GM21360 (cell line): ENCODE measurements around the gene RILPL2.
"Not testable (repeated sequence)": the region's sequence is repeated elsewhere in the genome, so short reads cannot be mapped to it uniquely, and the experiment has no call there.

Experiments
- ATAC-seq: cut with Tn5 transposase; IDR thresholded peaks from one replicate; pipeline ENCODE4 v1.9.1; 2021; ENCODE audit warnings: mild to moderate bottlenecking, moderate library complexity; ENCODE audit not compliant: unreplicated experiment

Gene RILPL2

DNA sequence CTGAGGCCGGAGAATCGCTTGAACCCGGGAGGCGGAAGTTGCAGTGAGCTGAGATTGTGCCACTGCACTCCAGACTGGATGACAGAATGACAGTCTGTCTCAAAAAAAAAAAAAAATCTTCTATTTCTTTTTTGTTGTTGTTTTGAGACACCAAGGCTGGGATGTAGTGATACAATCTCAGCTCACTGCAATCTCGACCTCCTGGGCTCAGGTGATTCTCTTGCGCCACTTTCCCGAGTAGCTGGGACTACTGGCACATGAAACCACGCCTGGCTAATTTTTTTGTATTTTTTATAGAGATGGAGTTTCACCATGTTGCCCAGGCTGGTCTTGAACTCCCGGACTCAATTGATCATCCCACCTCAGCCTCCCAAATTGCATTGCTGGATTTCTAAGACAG lies 14.2 kb upstream of the RILPL2 start:
- ATAC-seq = no peak

DNA sequence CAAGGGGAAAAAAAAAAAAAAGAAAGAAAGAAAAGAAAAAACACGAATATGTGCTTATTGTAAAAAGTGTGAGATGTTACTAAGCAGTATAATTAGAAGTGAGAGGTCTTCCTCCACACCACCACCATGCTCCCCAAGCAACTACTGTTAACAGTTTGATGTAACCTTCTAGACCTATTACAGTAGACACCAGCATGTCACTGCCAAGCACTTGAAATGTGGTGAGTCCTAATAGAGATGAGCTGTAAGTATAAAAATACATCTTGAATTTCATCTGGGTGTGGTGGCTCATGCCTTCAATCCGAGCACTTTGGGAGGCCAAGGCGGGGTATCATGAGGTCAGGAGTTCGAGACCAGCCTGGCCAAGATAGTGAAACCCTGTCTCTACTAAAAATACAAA lies 13.4 kb upstream of the RILPL2 start:
- ATAC-seq = no peak

DNA sequence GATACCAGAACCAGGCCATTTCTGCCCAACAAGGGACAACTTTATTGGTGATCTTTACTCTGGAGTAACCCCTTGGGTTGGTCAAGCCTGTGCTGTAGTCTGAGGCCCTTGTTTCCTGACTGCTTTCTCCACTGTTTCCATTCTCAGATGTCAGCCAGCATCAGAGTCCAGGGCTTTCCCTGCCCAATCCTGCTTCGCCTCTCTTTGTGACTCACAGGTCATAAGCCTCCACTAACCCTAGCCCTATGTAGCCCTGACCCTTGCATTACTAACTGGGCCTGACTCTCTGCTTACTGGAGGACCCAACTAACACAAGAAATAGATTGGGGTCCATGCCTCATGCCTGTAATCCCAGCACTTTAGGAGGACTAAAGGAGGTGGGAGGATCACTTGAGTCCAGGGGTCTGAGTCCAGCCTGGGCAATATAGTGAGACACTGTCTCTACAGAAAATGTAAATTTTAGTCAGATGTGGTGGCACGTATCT lies 12.8 kb upstream of the RILPL2 start:
- ATAC-seq = no peak

DNA sequence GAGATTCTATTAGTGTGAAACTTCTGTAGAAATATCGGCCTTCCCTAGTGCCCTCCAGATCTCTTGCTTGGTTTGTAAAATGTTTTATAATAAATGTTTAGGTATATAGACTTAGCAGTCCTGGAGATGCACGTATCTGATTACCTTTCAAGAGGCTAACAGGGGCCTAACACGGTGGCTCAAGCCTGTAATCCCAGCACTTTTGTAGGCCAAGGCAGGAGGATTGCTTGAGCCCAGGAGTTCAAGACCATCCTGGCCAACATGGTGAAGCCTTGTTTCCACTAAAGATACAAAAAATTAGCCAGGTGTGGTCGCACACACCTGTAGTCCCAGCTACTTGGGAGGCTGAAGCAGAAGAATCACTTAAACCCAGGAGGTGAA lies 9.8 kb upstream of the RILPL2 start:
- ATAC-seq = no peak

DNA sequence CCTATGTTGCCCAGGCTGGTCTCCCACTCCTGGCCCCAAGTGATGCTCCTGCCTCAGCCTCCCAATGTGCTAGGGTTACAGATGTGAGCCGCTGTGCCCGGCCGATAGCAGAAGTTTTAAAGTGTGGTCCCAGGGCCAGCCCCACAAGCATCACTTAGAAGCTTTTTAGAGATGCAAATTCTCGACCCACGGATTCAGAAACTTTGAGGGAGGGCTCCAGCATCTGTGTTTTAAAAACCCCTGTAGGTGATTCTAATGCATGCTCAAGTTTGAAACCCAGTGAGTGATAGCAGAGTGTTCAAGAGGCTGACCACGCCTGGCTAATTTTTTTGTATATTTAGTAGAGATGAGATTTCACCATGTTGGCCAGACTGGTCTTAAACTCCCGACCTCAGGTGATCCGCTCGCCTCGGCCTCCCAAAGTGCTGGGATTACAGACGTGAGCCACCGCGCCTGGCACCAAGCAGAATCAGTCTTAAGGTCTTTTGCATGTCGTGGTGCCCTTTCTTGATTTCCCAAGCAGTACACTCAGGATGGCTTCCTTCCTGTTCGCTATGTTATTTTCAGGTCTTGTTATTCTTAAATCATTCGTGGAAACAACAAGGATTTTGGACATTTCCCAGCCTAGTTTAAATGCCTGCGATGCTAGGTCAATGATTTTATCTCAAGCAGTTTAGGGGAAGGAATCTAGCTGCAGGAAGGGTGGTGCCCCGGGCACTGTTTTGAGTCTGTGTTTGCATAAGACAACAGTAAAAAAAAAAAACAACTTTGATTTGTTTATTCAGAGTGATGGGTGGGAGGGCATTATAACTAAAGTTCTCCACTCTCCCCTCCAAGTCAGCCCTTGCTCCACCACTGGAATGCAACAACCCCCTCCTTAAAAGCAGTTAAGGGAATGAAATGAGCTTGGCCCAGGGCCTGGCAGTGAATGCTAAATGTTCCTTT lies 9.2 kb upstream of the RILPL2 start:
- ATAC-seq = no peak

DNA sequence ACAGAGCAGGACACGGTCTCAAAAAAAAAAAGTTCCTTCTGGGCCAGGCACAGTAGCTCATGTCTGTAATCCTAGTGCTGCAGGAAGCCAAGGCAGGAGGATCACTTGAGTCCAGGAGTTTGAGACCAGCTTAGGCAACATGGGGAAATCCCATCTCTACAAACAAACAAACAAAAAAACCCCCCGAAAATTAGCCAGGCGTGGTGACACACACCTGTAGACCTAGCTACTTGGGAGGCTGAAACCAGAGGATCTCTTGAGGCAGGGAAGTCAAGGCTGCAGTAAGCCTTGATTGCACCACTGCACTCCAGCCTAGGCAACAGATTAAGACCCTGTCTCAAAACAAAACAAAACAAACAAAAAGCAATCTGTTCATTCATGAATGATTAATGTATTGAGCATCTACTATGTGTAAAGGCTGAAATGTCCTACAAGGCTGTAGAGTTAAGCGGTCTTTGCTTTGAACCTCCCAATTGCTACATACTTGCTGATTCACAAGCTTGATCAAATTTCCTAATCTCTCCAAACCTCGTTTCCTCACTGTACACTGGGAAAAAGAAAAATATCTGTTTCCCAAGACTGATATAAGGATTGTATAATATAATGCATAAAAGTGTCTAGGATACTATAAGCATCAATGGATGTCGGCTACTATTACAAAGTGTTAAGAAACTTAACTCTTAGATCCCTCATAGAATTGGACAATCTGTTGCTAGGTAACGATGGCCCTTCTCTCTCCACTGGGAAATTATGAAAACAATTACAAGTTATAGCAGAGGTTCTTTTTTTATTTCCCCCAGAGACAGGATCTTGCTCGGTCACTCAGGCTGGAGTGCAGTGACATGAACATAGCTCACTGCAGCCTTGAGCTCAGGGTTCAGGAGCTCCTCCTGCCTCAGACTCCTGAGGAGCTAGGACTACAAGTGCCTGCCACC lies 7.9 kb upstream of the RILPL2 start:
- ATAC-seq = no peak

DNA sequence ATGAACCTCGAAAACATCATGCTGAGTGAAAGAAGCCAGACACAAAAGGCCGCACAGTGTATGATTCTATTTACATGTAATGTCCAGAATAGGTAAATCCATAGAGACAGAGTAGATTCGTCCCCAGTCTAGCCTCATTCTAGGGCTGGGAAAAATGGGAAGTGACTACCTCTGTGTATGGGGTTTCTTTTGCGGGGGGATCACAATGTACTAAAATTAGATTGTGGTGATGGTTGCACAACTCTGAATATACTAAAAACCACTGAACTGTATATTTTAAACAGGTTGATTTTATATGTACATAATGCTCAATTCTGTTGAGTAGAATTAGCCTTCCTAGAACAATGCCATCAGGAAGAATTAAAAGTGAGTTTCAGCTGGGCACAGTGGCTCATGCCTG lies 6.3 kb upstream of the RILPL2 start:
- no peak for ATAC-seq

DNA sequence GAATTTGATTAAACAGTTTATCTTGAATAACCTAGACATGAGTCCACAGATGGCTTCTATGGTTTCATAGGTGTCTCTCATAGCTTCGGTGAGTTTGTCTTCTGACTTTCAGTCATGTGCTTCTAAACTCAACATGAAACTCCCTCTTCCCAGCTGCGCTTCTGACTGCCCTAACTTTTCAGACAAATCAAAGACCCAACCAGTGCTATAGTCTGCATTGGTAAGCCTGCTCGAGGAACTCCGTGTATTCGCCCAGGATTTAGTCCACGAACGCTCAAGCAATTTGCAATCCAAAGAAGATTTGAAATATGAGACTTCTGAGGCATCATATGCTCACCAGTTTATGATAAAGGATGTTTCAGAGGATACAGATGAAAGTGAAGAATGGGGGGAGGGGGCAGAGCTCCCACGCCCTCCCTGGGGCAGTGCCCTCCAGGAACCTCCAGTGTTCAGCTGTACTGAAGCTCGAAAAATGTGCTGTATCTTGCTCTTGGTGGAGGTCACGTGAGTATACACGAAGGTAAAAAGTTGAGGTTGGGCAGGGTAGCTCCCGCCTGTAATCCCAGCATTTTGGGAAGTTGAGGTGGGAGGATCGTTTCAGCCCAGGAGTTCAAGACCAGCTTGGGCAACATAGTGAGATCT lies 5.2 kb upstream of the RILPL2 start:
- ATAC-seq = peak; percentile 56

DNA sequence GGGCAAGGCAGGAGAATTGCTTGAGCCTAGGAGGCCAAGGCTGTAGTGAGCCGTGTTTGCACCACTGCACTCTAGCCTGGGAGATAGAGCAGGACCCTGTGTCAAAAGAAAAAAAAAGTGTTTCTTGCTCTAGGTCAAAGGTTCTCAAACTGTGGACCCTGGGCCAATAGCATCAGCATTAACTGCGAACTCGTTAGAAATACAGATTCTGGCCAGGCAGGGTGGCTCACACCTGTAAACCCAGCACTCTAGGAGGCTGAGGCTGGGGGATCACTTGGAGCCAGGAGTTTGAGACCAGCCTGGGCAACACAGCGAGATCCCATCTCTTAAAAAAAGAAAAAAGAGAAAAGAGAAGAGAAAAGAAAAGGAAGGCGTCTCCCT lies 858 bp downstream of the RILPL2 start:
- no peak for ATAC-seq

DNA sequence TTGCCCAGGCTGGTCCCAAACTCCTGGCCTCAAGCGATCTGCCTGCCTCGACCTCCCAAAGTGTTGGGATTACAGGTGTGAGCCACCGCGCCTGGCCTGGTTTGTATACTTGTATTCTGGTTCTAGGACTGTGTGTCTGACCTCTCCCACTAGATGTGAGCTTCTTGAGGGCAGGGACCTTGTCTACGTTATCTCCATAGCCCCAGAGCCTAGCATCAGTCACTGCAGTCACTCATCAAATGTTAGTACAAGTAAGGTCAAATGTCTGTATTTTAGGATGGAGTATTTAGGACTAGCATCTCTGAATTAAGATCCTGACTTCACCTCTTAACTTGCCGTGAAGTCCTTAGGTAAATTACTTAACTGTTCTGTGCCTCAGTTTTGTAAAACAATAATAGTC lies 2.9 kb downstream of the RILPL2 start:
- ATAC-seq = no peak

DNA sequence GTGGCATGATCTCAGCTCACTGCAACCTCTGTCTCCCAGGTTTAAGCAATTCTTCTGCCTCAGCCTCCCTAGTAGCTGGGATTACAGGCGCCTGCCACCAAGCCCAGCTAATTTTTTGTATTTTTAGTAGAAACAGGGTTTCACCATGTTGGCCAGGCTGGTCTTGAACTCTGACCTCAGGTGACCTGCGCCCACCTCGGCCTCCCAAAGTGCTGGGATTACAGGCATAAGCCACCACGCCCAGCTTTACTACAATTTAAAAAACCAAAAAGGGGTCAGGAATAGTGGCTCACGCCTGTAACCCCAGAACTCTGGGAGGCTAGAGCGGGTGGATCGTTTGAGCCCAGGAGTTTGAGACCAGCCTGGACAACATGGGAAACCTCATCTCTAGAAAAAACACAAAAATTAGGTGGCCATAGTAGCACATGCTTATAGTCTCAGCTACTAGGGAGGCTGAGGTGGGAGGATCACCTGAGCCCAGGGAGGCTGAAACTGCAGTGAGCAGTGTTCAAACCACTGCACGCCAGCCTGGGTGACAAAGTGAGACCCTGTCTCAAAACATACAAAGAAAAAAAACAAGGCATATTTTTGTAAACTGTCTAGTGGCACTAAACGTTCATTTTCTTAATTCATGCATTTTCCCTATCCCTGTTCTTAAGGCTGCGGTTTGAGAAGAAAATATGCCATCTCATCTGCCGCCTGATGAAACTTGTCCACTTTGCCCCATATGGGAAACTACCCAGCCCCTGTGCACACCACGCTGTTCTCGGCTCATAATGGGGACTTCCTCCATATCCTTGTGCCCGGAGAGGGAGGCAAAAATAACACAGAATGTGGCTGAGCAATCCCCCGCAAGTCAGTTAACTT lies 4.3 kb downstream of the RILPL2 start:
- not testable (repeated sequence) for ATAC-seq

DNA sequence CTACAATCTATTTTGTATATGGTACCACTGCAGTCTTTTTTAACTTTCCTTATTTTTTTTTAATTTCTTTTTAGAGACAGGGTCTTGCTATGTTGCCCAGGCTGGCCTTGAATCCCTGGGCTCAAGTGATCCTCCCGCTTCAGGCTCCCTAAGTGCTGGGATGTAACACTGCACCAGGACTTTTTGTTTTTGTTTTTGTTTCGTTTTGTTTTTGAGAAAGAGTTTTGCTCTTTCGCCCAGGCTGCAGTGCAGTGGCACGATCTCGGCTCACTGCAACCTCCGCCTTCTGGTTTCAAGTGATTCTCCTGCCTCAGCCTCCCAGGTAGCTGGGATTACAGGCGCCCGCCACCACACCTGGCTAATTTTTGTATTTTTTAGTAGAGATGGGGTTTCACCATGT lies 7.4 kb downstream of the RILPL2 start:
- ATAC-seq = not testable (repeated sequence)

DNA sequence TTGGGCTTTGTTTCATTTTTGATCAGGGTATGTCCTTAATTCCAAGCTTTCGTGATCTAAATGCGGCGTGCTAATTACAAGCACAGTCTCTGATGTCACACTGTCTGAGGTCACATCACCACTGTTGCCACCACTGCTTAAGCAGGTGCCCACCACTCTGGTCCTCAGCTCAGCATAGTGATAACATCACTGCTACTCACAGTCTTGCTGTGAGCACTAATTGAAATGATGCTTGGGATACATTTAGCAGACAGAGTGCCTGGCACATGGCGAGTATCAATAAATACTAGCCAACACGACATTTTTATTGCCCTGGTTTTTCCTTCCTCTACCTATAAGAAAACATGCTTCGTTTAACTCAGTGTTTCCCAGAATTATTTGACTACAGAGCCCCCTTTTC lies 7.9 kb downstream of the RILPL2 start:
- ATAC-seq = no peak

DNA sequence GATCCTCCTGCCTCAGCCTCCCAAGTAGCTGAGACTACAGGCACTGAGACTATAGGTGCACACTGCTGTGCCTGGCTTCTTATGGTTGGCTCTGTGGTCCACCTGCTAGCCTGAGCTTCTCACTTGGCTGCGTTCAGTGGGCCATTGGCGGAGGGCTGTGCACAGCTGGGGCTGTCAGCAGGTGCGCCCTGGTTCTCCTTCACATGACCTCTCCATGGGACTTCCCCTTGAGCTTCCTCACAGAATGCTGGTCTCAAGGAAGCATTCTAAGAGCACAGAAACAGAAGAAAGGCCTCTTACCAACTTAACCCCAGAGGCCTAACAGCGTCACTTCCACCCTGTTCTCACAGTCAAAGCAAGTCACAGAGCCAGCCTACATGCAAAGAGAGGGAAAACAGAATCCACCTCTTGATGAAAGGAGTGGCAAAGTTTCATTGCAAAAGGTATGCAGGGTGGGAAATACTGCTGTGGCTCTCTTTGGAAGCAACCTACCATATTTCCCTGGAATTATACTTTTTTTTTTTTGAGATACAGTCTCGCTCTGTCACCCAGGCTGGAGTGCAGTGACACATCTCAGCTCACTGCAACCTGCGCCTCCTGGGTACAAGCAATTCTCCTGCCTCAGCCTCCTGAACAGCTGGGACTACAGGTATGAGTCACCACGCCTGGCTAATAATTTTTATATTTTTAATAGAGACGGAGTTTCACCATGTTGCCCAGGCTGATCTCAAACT lies 9.3 kb downstream of the RILPL2 start:
- ATAC-seq = peak; percentile 90

DNA sequence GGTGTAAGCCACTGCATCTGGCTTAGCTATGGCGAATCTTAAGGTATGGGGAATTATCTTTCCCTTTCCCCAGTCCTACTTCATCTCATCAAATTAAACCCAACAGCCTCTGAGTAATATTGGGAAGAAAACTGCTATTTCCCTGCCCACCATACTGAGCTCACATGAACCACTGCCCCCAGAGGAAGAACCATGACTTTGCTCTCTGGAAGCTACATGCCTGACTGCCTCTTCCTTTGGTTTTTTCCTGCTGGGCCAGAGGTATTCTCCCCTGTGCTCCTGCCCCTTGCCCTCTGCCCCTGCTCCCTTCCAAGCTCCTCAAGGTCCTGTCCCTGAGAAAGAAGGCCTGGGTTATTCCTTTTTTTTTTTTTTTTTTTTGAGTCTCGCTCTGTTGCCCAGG lies 15.2 kb downstream of the RILPL2 start:
- no peak for ATAC-seq

DNA sequence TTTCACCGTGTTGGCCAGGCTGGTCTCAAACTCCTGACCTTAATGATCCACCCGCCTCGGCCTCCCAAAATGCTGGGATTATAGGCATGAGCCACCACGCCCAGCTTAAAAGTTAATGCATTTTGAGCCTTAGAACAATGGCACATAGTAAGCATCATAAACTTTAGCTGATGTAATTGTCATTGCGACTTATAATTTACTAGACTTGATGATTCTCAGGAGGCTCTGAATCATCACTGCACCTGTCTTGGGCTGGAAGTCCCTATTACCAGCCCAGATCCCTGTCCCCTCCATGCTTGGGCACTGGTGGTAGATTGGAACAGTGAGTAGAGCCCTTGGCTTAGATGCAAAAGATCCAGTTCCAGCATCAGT lies 26.5 kb downstream of the RILPL2 start:
- ATAC-seq = no peak

DNA sequence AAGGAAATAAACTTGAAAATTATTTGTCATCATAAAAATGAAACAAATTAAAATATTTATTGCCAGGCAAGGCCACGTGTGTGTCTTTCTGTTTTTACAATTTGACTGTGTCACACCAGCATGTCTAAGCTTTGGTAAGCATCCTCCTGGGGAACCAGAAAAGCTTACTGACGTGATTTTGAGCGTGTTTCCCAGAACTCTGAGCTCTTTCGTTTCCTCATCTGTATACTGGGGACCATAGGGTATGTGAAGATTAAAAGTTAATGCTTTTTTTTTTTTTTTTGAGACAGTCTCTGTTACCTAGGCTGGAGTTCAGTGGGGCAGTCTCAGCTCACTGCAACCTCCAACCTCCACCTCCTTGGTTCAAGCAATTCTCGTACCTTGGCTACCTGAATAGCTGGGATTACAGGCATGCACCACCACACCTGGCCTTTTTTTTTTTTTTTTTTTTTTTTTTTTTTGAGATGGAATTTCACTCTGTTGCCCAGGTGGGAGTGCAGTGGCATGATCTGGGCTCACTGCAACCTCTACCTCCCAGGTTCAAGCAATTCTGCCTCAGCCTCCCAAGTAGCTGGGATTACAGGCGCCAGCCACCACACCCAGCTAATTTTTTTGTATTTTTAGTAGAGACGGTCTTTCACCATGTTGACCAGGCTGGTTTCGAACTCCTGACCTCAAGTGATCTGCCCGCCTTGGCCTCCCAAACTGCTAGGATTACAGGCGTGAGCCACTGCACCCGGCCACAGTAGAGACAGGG lies 27.0 kb downstream of the RILPL2 start:
- ATAC-seq = not testable (repeated sequence)

DNA sequence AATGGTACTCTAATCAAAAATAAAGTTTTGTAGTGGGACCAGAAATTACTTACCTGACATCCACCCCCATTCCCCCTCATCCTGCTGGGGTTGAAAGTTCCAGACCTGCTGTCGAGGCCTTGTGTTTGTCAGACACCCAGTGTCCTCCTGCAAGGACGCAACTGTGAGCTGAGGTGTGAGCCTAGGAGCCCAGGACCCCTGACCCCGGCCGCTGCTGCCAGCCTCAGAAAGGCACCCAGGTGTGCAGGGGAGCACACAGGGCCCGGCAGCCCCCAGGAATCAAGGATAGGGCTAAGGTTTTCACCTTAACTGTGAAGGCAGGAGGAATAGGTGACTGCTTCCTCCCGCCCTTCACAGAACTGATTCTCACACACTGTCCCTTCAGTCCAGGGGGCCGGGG lies 27.9 kb downstream of the RILPL2 start:
- not testable (repeated sequence) for ATAC-seq

DNA sequence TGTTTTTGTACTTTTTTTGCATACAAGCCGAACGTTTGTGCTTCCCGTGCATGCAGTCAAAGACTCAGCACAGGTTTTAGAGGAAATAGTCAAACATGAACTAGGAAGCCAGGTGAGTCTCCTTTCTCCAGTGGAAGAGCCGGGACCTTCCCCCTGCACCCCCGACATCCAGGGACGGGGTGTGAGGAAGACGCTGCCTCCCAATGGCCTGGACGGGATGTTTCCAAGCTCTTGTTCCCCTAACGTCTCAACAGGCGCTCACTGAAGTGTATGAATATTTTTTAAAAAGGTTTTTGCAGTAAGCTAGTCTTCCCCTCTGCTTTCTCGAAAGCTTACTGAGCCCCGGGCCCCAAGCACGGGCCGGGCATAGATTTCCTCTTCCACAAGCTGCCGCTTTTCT lies 28.6 kb downstream of the RILPL2 start:
- ATAC-seq = not testable (repeated sequence)
